ENCODE measurements around the gene IRF6.

IRF6 gene

DNA sequence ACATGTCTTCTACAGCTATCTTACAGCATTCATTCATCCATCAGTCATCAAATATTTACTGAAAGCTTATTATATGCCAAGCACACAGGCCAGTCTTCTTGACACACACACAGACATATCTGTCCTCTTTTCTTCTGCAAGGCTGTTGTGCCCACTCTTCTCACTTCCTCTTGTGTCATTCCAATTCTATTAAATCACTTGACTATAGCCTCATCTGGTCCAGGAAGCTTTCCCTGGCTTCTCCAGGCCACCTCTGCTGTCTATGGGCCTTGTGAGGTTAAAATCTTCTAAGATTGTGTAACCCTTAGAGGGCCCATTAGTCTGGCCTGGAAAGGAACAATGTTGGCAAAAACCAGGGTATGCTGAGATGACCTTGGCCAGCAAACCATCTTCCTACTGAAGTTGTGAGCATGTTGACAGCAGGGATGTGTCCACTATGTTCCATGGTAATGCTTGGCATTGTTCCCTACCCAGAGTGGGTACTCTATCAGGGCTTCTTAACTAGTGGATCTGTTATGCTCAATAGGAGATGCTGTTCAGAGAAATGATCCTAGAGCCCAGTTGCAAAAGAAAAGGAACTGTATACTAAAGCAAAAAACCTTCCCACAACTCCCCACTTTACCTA lies 44.8 kb downstream of the IRF6 start:
- in situ Hi-C loops (cut with MboI; ENCODE audit: low sequenced_read_pairs), result no loop called here

DNA sequence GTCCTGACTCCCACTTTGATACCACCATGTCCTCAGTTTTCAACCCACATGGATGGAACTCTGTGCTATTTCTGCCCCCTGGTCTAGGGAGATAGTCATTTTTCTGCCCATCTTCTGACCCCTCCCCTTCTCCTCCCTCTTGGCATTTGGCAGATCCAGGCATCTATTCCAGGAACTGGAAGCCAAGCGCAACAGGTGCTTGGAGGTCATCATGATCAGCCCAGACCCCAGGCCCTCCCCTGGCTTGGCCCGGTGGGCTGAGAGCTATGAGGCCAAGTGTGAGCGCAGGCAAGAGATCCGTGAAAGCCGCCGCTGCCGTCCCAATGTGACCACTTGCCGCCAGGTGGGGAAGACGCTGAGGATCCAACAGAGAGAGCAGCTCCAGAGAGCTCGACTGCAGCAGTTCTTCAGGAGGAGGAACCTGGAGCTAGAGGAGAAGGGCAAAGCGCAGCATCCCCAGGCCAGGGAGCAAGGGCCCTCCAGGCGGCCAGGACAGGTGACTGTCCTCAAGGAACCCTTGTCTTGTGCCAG lies 46.0 kb downstream of the IRF6 start:
- in situ Hi-C loops (cut with MboI; ENCODE audit: low sequenced_read_pairs), result no loop called here

DNA sequence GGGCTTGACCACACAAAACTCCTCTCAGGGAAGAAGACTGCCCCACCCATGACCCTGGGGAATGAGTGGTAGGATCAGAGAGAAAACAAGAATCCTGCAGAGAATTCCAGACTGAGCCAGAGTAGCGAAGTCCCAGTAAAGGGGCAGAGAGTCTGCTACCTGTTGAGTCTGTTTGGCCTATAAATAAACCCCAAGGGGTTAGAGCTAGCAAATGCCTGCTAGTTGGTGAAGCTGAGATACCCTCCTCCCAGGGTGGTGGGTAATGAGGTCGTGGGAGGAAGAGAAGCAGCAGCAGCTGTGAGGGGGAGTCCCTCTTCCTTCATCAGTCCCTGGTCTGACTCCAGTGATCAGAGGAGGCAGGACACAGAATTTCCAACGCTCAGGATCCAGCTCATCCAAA lies 47.5 kb downstream of the IRF6 start:
- in situ Hi-C loops (cut with MboI; ENCODE audit: low sequenced_read_pairs), result no loop called here

DNA sequence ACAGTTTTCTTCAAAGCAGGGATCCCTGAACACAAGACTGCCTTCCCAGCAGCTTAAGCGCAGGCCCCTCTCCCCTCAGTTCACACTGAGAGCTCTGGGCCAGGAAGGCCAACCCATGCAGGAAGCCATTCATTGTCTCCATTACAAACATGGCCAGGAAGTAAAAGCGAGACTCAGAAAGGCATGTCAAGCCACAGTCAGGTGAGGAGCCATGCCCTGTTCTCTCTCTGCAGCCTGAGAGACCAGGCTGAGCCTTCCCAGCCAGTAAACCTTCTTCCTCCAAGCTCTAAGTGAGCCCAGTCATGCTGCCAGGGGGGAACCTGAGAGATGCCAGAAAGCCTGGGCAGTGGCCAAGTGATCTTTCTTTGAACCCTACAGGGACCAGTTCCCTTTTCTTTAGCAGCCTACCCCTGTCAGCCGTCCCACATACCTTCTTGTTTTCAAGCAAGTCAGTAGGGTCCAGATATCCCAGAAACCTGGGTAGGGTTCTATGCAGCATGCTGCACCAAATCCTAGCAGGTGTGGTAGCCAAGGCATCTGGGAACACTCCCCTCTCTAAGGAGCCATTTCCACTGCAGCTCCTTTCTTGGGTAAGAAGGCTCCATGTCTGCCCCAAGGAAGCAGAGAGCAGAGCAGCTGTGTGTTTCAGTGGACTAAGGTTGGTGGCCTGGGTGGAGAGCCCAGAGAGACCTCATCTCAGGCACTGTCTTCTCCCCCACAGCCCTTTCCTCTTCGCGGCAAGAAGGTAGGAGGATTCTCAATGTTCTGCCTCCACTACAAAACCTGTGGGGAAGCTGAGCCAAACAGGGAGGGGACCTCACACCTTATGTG lies 49.1 kb downstream of the IRF6 start:
- in situ Hi-C loops (cut with MboI; ENCODE audit: low sequenced_read_pairs), result no loop called here

DNA sequence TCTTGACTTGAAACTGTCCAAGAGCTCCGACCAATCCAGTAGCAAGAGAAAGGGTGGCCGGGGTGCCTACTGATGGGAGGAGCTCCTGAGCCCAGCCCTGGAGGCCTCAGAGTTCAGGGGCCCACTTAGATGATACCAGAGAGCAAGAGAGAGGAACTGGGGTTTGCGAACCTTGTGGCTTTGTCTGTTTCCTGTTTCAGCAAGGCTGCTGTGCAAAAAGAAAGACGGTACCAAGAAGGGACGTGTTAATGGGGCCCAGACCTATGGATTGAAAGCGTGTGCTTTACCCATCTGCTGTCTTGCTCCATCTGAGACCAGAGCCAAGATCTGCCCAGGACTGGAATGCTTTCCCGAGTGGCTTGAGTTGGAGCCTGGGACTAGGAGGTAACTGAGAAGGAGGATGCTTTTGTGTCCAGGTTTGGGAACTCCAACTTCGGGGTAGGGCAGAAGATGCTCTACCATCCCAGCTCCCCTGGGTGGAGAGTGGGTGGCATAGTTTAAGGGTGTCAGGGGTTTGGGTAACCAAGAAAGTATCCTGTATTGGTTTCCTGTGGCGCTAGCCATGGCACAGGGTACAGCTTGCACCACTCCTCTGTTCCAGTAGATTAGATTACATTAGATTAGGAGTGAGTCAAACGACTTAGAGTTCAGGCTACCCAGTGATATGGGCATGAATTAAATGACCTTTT lies 49.9 kb downstream of the IRF6 start, which contains the start of gene TRAF3IP3:
TSS of gene TRAF3IP3 (plus strand) at position 128 of the 689 bp plus-strand sequence. CDS start 3,987 bp downstream, outside the sequence.
- in situ Hi-C loops (cut with MboI; ENCODE audit: low sequenced_read_pairs), result no loop called here

DNA sequence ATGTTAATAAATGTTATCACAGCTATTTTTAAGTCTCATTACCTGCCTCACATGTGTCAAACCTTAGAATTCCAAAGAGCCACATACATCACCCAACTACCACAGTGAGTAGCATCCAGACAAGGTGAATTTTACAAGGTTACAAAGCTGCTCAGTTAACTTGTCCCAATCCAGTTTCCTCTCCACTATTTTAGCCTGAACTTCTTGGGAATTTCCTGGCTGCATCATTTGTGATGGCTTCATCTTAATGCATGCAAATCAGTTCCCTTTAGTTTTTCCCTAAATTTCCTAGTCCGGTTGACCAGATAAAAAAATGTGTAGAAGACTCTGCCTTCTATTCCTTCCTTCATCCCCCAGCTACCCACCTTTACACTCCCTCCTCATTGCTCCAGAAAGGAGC lies 50.7 kb downstream of the IRF6 start:
- in situ Hi-C loops (cut with MboI; ENCODE audit: low sequenced_read_pairs), result no loop called here

DNA sequence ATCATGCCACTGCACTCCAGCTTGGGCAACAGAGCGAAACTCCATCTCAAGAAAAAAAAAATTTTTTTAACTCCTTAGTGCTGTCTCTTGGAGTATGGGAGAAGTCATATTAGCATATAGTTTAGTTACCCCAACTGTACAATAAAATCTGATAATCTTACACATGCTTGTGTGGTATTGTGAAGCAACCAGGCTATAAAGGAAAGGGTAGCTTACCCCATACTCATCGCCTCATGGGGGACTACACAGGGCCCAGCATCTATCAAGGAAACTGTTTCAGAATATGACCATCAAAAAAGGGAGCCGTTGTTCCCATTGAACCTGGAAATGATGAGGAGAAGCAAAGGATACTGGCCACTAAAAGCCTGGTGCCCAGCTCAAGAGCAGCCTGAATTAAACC lies 53.1 kb downstream of the IRF6 start:
- in situ Hi-C loops (cut with MboI; ENCODE audit: low sequenced_read_pairs), result no loop called here

DNA sequence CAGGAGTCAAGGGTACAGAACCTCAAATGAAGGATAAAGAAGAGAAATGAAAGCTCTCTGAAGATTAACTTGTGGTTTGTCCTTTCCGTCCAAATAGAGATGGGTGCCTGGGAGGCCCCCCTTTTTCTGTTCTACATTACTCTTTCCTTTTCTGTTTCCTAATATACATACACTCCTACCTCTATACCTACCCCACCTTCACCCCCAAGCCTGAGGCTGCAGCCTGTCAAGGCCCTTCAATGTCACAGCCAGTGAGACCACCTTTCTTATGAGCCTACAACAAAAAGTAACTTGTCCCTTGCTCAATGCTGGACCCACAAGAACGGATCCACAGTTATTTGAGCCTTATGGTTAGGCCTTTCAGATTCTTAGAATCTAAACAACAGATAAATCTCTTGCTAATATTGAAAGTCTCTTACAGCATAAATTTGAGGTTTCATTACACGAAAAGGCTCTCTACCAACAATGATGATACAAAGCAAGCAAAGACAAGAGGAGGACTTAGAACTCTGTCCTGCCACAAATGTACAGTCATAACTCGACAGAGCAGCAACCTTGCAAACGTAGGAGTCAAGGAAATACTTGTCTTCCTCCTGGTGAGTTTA lies 54.2 kb downstream of the IRF6 start:
- in situ Hi-C loops (cut with MboI; ENCODE audit: low sequenced_read_pairs), result no loop called here

DNA sequence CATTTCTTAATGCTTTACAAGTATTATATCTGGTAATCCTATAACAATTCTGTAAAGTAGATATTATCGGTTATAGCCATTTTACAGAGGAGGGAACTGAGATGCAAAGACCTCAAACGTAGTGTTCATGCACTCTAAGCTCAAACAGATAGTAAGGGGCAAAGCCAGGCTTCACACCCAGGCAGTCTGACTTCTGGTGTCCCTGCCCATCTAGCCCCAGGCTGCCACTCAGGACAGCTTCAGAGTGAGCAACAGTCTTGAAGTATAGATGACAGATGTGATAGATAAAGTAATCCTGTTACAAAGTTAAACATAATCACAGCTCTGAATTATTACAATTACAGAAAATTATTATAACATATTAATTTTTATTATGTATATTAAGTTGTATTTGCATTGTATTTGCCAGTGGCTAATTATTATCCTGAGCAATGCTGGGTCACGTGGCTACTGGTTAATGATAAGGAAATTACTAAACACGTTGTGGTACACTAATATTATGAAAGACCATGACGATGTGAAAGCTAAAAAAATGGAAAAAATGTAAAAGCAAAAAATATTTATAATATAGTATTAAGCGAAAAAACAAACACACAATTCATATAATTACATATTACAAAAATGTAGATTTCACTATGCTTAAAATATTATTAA lies 56.1 kb downstream of the IRF6 start:
- in situ Hi-C loops (cut with MboI; ENCODE audit: low sequenced_read_pairs), result no loop called here

DNA sequence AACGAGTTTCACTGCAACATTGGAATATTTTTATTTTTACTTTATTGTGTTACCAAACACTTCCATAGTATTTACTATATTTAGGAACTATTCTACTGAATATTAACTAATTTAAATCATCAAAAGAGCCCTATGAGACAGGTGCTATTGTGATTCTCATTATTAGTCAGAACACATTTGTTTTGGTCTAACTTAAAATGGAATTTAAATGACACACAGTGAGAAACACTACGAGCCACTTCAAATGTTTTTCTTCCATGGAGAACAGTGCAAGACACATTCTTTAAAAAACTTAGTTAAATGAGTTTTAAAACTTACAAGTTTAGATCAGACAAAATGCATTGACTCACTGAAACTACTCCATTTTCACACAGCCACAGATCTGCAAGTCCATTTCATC lies 56.7 kb downstream of the IRF6 start:
- in situ Hi-C loops (cut with MboI; ENCODE audit: low sequenced_read_pairs), result no loop called here

DNA sequence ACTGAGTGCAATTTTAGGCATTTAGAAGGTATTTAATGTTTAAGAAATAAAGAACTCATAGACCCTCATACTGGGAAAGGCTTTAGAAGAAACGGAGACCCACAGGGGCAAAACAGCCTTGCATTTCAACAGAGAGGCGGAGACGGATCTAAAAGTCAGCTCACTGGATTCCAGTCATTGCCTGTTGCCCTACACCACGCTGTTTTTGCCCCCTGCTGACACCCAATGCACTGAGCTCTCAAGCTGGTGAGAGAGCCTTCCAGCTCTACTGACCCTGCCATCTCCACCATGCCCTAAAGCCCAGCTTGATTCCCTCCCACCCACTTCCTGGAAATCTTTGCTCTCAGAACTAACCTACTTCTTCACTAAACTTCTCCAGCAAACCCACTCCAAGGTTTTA lies 57.3 kb downstream of the IRF6 start:
- in situ Hi-C loops (cut with MboI; ENCODE audit: low sequenced_read_pairs), result no loop called here

DNA sequence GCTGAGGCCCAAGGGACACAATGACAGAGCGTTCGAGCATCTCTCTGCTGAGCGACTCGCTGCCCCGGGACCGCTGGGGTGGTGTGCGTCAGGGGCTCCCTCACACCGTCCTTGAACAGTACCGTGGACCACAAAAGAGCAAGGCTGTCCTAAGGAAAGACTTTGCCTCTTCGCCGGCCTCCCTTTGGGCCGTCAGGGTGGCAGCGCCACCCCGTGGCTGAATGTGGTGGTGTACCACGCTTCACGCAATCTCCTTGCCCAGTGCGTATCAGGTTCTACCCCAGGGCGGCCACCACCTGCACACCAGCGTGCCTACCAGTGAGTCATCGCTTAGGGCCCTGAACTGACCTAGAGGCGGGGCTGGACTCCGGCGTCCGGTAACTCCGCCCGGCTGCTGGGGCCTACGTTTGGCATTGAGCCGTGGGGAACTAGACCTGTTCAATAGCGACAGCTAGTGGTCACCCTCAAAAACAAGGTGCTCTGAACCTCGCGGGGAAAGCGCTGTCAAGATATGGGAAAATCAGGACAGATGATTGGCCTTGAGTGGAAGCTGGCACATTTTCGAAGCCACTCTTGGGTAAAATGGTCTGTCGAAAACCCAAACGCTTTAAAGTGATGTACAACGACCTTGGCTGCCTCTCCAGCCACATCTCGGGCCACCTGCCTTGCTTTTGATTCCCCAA lies 58.2 kb downstream of the IRF6 start:
- in situ Hi-C loops (cut with MboI; ENCODE audit: low sequenced_read_pairs), result no loop called here

DNA sequence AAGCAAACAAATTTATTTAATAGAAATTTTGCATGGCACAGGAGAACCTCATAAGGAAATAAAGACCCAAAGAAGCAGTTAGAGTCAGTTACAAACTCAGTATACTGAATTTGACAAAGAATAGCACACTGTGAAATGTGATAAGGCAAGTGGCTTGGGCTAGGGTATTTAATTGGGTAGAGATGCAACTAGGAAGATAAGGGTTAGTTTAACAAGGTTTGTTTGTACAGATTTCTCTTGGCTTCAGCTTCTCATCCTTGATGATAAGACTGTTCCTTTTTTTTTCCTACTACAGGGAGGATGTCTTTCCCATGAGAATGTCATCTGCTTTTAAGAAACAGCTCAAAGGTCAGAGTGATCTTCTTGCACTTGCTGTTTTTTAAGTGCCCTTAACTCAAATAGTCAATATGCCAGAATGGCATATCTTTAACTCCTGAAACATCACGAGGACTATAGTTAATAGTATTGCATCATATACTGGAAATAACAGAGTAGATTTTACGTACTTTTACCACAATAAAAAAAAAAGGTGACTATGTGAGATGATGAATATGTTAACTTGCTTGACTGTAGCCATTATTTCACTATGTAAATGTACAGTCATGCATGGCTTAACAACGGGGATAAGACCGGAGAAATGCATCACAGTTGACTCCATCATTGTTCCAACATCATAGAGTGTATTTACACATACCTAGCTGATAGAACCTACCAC lies 59.3 kb downstream of the IRF6 start:
- in situ Hi-C loops (cut with MboI; ENCODE audit: low sequenced_read_pairs), result no loop called here

DNA sequence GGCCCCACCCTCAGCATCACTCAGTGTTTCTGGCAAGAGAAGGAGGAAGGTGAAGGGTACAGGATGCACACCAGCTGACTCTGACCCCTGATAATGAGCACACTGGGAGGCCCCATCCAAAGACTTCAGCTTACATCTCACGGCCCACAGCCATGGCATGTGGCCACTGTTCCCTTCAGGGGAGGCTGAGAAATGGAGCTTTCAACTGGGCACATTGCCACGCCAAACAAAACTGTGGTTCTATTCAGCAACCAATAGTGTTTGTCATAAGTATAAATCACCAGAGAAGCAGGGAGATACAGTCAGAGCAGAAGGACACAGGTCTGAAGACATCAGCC lies 62.8 kb downstream of the IRF6 start:
- in situ Hi-C loops (cut with MboI; ENCODE audit: low sequenced_read_pairs), result no loop called here

DNA sequence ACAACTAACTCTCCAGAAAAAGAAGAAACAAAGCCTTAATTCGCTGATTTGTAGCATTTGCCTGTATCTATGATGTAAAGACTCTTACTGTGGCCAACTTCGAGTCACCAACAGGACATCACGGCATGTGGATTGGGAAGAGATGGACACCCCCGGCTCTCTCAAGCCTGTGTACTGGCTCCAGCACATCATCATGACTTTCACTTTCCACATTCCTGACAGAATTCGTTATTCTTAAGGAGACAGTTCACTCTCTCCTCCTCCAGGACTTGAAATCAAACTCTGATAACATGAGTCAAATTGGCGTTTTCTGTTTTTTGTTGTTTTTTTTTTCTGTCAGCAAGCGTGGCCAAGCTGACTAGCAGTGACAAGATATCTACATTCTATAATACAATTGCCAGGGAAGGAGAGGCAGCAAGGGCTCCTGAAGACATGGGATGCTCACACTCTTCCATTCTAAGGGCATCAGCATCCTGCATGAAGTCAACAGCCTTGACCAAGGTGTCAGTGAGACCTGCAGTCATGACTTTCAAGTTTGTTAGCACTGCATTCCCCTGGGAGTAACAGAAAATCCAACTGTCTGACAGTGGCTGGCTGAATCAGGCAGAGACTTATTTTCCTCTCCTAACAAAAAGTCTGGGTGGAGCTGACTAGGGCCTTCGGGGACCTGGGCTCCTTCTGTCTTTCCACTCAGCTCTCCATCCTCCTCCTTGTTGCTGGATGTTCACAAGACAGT lies 63.4 kb downstream of the IRF6 start:
- in situ Hi-C loops (cut with MboI; ENCODE audit: low sequenced_read_pairs), result no loop called here

DNA sequence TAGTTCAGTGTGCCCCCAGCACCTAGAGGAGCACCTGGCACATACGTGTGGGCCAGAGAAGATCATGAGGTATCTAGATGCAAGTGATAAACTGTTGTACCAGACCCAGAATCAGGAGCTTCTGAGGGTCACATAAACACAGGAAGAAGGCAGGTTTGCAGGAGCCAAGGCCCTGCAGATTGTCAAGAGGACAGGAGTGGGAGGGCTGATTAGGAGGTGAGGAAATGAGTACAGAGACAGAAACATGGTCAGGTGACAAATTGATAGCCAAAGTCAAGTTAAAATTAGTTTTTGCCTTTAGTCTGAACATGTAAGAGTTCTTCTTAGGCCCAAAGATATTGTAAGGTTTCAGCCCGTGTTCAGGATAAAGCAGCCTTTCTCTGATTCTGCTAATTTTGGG lies 64.1 kb downstream of the IRF6 start:
- in situ Hi-C loops (cut with MboI; ENCODE audit: low sequenced_read_pairs), result no loop called here

DNA sequence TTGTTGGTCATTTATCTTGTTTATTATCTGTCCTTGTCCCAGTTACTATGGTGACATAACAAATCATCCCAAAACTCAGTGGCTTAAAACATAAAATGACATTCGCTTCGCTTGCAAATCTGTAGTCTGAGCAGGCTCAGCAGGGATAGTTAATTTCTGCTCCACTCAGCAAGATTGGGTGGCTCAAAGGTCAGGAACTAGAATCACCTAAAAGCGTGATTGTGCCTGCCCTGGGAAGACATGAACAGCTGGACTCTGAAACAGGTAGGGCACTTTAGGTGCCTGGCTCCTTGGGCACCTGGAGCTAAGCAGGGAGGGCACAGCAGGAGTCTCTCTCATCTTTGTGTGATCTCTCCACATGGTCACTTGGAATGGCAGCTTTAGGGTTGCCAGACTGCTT lies 64.7 kb downstream of the IRF6 start:
- in situ Hi-C loops (cut with MboI; ENCODE audit: low sequenced_read_pairs), result no loop called here

DNA sequence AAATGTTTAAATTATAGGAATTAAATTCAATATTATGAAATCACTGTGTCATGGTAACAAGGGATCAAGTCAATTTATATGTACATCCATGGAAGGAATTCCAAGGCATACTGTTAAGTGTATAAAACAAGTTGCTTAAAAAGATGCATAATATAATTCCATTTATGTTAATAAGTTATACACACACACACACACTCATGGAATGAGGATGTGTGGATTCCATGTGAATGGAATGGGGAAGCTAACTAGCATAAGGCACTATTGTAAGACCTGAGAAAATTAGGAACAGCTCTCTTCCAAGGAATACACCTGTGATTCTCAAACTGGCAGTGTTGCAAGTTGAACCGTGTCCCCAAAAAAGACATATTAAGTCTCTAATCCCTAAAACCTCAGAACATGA lies 67.7 kb downstream of the IRF6 start:
- in situ Hi-C loops (cut with MboI; ENCODE audit: low sequenced_read_pairs), result no loop called here

DNA sequence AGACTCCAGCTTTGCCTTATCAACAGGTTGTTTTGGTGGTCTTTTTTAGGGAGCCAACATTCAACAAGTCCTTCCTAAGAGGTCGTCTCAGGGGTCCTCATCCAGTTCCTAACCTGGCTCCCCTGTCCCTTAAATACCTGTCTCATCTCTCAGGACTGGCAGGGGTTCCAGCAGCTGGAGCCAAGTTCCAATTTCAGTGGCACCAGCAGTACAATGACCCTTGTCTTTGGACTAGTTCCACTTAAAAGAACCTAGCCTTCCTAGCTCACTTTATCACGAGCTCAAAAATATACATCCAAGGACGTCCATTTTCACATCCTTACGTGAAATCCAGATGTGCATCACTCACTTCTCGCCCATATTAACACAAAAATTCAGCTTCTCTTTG lies 68.8 kb downstream of the IRF6 start:
- in situ Hi-C loops (cut with MboI; ENCODE audit: low sequenced_read_pairs), result no loop called here

Data from HL-60/S4 (cell line).